HG02943 (cell line): ENCODE data around the gene GSE1.

Source experiments
- ATAC-seq: cut with Tn5 transposase; IDR thresholded peaks from one replicate; pipeline ENCODE4 v1.9.1; 2021; ENCODE audit warnings: mild to moderate bottlenecking, low read depth, moderate library complexity; ENCODE audit not compliant: unreplicated experiment

GSE1 gene

GRCh38 chr16:85612801-85613603 lies at the start of gene GSE1:
TSS of gene GSE1 (plus strand) at chr16:85613322. CDS start at chr16:85613392, 70 bp downstream.
- peak; percentile 40 for ATAC-seq

- ATAC-seq, result no peak
Observed at GRCh38 chr16:85563515-85564276, 49.4 kb upstream of the GSE1 start.

- ATAC-seq, result no peak
Observed at GRCh38 chr16:85564277-85565051, 48.7 kb upstream of the GSE1 start.

- no peak for ATAC-seq
Observed at GRCh38 chr16:85565340-85565739, 47.8 kb upstream of the GSE1 start.

GRCh38 chr16:85565801-85566526 lies 47.2 kb upstream of the GSE1 start:
- no peak for ATAC-seq

GRCh38 chr16:85566561-85567100 lies 46.5 kb upstream of the GSE1 start:
- no peak for ATAC-seq

- no peak for ATAC-seq
Observed at GRCh38 chr16:85567101-85567866, 45.8 kb upstream of the GSE1 start.

- no peak for ATAC-seq
Observed at GRCh38 chr16:85567935-85568334, 45.2 kb upstream of the GSE1 start.

GRCh38 chr16:85568519-85568918 lies 44.6 kb upstream of the GSE1 start:
- ATAC-seq, result no peak

GRCh38 chr16:85569039-85569614 lies 44.0 kb upstream of the GSE1 start:
- ATAC-seq, result no peak

- peak; percentile 63 for ATAC-seq
Observed at GRCh38 chr16:85569615-85570212, 43.4 kb upstream of the GSE1 start.

GRCh38 chr16:85570213-85570734 lies 42.8 kb upstream of the GSE1 start:
- ATAC-seq, result no peak

GRCh38 chr16:85570735-85571562 lies 42.2 kb upstream of the GSE1 start:
- peak; percentile 38 for ATAC-seq

- no peak for ATAC-seq
Observed at GRCh38 chr16:85571563-85571812, 41.6 kb upstream of the GSE1 start.

GRCh38 chr16:85571813-85572619 lies 41.1 kb upstream of the GSE1 start:
- no peak for ATAC-seq

- no peak for ATAC-seq
Observed at GRCh38 chr16:85573045-85573695, 40.0 kb upstream of the GSE1 start.
